Activated naive CD4-positive, alpha-beta T cell treated with anti-CD3 and anti-CD28 coated beads, Interleukin-2, amount 50 U/mL, for 16 hours (primary cell): ENCODE data around the gene POLR2H.

Experiments
- DNase-seq: peaks from one replicate; pipeline ENCODE4 v3.0.0-alpha.2; 2020

POLR2H gene

DNA sequence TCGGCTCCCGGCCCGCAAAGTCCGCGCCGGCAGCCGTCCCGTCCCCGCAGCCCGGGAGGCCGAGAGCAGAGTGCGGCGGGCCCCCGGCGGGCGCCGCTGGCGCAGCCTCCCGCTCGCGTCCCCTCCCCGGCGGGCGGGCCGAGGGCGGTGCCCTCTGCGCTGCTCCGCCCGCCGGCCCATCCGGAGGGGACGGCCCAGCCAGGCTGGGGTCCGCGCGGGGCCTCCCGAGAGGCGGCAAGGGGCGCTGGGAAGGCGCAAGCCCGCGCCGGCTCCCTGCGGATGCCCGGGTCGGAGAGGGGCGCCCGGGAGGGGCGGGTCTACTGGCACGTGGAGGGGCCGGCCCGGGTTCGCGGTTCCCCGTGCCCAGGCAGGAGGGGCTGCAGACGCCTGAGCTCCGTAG is at the start of gene POLR2H, which contains the start of gene CLCN2:
TSS of gene POLR2H (plus strand) at position 179 of the 400 bp plus-strand sequence. CDS start 1,783 bp downstream, outside the sequence.
TSS of gene CLCN2 (minus strand) at position 74 of the 400 bp plus-strand sequence. CDS start 126 bp downstream, outside the sequence.
- peak; percentile 58 for DNase-seq

DNA sequence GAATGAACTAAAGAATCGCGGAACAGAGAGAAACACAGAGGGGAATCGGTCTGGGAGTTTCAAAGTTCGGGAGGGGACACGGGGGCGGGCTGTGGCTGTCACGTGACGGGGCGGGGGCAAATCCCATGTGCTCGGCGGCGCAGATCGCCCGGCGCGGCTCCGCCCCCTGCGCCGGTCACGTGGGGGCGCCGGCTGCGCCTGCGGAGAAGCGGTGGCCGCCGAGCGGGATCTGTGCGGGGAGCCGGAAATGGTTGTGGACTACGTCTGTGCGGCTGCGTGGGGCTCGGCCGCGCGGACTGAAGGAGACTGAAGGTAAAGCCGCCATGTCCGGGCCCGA is 47.2 kb upstream of the POLR2H start, which contains the start of gene EIF4G1:
TSS of gene EIF4G1 (plus strand) at position 244 of the 337 bp plus-strand sequence. CDS start 1,191 bp downstream, outside the sequence.
- peak; percentile 93 for DNase-seq

DNA sequence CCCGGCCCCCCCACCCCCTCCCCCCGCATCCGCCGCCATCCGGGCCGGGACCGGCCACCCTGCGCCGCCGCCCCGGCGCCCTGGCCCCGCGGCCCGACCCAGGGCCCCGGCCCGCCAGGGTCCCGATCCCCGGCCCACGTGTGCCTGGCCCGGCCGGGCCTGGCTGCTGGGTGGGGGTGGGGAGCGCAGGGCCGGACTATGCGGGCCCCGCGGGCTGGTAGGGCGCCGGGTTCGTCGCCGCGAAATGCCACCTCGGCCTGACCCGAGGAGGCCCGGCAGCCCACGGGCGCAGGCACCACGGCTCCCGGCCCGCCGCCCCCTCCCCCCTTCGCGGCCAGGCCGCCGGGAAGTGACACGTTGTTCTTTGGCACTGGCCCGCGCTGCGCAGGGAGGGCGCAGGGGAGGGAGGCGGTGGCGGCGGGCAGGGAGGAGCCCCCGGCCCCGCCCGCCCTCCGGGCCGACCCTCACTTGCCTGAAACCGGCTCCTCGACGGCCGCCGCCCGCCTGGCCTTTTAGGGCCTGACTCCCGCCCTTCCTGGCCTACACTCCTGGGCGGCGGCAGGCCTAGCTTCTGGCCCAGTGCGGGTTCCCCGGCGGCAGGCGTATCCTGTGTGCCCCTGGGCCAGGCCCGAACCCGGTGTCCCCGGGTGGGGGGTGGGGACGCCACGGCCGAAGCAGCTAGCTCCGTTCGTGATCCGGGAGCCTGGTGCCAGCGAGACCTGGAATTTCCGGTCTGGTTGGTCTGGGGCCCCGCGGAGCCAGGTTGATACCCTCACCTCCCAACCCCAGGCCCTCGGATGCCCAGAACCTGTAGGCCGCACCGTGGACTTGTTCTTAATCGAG is 46.6 kb upstream of the POLR2H start:
- DNase-seq = peak; percentile 72

DNA sequence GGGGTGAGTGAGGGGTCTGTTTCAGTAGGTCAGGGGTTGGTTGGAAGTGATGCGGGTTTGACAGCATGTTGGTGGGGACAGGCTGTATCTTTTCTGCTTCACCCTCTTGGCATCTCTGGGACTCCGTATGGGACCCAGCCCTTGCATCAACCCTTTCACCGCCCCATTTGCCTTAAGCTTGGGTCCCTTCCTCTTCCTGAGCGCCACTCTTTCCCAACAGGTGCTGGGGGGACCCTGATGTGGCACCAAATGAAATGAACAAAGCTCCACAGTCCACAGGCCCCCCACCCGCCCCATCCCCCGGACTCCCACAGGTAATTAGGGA is 46.0 kb upstream of the POLR2H start:
- DNase-seq = no peak

DNA sequence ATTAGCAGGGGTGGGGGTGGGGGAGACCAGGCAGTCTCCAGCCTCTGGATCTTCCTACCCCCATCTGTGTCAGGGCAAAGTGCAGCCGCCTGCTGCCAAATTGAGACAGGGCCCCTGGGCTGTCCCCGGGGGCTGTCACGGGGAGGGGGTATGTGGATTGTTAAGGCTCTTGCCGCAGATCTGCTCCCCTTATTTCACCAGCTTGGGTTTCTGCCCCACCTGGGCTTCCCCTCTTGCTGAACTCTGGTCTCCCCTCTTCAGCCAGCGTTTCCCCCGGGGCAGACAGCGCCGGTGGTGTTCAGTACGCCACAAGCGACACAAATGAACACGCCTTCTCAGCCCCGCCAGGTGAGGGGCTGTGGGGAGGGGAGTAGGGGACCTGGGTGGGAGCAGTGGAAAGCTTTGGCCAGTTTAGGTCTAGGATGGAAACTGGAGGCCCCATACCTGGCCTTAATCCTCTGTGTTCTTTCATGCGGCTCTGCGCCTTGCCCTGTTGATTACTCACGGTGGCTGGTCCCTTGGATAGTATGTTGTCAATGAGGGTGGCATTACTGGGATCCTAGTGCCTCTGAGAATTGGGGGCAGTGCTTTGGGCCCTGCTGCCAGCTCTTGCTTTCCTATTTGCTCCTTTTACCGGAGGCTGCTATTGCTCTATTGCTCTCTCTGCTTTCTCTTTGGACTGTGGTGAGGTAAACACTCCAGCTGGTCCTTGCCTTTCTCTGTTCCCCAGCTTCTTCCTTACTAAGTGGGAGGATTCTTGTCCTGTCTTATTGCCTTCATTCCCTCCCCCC is 45.4 kb upstream of the POLR2H start:
- DNase-seq = no peak

DNA sequence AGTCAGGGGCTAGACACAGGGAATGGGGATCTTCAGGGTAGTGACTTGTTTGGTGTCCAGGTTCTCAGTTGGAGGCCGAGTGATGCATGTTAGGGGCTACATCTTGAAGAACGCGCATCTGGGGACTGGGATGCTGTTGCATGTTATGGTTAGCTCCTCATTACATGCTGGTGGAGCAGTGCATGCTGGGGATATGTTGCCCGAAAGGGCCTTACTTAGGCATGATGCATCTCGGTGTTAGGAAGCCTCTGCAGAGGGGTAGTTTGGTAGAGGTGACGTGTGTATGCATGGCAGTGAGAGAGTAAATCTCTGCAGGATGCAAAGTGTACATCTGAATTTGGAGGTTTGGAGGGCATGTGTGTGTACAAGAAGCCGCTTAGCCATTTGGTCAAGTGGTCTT is 44.7 kb upstream of the POLR2H start:
- DNase-seq = no peak

DNA sequence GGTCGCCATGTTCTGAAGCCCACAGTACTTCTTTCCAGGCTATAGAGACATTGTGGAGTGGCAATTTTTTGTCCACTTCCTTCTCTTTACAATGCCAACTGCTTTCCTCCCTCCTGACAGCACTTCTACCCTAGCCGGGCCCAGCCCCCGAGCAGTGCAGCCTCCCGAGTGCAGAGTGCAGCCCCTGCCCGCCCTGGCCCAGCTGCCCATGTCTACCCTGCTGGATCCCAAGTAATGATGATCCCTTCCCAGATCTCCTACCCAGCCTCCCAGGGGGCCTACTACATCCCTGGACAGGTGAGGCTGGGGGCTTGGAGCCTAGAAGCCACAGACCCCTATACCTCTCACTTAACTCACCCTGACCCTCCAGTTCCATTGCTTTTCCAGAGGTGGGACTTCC is 44.3 kb upstream of the POLR2H start:
- no peak for DNase-seq

DNA sequence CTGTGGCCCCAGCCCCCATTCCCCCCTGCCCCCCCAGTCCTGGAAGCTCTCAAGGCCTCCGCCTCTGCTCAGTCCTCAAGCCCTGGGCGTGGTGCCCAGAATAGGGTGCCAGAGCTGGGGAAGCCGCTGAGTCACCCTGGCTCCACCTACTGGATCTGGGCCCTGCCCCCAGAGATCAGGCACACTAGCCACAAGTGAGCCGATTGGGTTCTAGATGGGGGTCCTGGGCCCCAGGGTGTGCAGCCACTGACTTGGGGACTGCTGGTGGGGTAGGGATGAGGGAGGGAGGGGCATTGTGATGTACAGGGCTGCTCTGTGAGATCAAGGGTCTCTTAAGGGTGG is 41.4 kb upstream of the POLR2H start:
- peak; percentile 61 for DNase-seq

DNA sequence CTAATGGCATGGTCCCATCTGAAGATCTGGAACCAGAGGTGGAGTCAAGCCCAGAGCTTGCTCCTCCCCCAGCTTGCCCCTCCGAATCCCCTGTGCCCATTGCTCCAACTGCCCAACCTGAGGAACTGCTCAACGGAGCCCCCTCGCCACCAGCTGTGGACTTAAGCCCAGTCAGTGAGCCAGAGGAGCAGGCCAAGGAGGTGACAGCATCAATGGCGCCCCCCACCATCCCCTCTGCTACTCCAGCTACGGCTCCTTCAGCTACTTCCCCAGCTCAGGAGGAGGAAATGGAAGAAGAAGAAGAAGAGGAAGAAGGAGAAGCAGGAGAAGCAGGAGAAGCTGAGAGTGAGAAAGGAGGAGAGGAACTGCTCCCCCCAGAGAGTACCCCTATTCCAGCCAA is 39.8 kb upstream of the POLR2H start:
- no peak for DNase-seq

DNA sequence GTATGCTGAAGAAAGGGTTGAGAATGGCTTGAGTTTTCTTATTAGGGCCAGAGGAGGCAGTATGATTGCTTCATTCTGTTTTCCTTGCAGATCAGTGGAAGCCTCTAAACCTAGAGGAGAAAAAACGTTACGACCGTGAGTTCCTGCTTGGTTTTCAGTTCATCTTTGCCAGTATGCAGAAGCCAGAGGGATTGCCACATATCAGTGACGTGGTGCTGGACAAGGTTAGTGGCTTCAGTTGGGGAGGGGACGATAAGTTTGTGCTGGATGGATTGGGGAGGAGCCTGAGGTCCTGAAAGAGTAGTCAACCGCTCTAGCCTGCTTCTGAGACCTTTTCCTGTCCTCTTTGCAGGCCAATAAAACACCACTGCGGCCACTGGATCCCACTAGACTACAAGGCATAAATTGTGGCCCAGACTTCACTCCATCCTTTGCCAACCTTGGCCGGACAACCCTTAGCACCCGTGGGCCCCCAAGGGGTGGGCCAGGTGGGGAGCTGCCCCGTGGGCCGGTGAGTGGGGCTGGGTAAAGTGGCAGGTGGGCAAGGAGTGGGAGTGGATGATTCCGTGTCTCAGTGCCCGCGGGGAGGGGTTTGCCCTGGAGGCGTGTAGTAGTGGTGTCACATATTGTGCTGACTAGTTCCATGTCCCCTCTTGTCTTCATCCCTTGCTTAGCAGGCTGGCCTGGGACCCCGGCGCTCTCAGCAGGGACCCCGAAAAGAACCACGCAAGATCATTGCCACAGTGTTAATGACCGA is 38.6 kb upstream of the POLR2H start:
- DNase-seq = no peak

DNA sequence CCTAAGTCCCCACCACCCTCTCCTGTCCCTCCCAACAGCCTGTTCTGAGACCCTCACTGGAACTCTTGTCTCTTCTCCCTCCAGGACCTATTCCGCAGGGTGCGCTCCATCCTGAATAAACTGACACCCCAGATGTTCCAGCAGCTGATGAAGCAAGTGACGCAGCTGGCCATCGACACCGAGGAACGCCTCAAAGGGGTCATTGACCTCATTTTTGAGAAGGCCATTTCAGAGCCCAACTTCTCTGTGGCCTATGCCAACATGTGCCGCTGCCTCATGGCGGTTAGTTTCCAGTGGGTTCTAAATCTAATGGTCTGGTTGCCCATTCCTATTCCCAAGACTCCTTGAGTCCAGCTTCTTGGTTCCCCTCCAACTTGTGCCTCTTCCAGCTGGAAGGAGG is 37.8 kb upstream of the POLR2H start:
- DNase-seq = no peak

DNA sequence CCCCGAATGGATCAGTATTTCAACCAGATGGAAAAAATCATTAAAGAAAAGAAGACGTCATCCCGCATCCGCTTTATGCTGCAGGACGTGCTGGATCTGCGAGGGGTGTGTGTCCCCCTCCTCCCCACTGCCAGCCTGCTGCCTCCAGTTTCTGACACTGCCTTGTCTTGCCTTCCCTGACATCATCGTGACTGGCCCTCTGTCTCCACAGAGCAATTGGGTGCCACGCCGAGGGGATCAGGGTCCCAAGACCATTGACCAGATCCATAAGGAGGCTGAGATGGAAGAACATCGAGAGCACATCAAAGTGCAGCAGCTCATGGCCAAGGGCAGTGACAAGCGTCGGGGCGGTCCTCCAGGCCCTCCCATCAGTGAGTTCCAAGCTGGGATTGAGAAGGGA is 36.2 kb upstream of the POLR2H start:
- no peak for DNase-seq

DNA sequence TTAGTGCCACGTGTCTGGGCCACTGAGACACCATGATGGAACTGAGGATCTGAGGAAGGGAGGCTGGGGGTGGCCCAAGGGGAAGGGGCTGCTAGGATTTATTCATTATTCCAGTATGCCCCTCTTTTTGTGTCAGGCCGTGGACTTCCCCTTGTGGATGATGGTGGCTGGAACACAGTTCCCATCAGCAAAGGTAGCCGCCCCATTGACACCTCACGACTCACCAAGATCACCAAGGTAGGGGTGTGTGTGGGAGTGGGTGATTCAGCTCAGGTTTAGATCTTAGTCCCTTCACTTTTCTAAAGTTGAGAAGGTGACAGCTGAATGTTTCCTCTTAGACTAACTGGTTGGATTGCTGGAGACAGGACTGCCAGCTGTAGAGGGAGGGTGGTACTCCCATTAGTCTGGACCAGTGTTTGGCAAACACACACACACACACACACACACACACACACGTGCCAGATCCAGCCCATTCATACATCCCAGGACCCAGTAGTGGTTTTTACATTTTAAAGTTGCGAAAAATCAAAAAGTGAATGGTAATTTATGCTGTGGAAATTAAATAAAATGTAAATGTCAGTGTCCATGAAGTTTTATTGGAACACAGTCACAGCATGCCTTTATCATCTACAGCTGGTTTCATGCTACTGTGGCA is 35.7 kb upstream of the POLR2H start:
- DNase-seq = peak; percentile 66

DNA sequence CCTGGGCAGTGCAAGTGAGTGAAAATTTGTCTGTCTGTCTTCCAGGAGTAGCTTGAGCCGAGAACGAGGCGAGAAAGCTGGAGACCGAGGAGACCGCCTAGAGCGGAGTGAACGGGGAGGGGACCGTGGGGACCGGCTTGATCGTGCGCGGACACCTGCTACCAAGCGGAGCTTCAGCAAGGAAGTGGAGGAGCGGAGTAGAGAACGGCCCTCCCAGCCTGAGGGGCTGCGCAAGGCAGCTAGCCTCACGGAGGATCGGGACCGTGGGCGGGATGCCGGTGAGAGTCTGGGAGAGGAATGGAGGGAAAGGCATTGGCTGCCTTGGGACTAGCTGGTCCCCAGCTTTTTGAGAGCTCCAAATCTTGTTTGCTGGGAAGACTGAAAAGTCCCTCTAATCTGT is 34.3 kb upstream of the POLR2H start:
- DNase-seq = no peak

DNA sequence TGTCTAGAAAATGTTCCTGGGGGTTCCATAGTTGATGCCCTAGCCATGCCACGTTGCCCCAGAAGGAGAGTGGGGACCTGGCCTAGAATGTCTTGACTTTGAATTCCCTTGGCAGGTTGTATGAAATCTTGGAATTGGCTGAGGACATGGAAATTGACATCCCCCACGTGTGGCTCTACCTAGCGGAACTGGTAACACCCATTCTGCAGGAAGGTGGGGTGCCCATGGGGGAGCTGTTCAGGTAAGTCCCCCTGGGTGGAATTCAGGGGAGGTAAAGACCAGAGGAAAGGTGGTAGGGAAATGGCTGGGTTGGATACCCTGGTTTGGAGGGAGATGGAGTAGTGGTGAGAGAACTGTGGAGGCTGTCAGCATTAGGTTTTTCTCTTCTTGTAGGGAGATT is 33.0 kb upstream of the POLR2H start:
- no peak for DNase-seq

DNA sequence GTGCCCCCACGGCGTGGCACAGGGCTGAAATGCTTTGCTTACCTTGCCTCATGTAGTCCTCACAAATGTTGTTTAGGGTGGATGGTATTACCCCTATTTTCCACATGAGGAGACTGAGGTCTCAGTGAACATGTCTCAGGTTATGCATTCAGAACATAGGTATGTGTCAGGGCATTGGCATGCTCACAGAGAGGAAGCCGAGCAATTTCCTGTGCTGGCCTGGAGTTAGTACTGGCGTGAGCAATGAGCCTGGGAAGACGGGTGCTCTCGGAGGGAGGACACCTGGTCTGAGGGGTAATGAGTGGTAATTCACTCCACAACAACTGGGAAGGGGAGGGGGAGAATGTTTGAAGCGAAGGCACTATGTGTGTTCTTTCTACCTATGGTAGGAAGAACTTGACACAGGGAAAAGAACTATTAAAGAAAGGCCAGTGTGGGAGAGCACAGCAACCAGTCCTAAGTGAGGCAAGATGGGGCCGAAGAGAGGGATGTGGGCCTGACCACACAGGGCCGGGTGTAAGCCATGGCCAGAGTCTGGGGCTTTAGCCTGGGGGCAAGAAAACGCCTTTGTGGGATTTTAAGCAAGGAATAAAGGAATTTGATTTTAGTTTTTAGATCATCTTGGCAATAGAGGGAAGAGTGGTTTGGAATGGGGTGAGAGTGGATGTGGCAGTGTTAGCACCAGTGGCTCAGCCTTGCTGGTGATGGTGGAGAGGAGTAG is 29.0 kb upstream of the POLR2H start:
- DNase-seq = no peak

DNA sequence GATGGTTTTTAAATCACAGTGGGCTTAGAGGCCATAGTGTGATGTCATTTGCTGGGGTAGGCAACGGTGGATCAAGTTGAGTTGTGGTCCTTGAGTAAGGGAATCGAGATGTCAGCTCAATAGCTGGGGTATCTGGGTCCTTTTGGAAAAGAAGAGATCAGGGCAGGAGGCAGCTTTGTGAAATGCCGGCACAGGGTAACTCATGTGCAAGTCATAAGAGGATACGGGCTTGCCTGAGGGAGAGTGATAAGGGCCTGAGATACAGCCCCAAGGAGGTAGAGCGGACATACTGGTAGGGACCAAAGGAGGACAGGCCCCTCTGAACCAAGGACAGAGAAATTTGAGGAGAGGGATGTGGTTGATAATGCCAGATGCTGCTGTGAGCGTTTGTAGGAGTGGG is 28.3 kb upstream of the POLR2H start:
- no peak for DNase-seq

DNA sequence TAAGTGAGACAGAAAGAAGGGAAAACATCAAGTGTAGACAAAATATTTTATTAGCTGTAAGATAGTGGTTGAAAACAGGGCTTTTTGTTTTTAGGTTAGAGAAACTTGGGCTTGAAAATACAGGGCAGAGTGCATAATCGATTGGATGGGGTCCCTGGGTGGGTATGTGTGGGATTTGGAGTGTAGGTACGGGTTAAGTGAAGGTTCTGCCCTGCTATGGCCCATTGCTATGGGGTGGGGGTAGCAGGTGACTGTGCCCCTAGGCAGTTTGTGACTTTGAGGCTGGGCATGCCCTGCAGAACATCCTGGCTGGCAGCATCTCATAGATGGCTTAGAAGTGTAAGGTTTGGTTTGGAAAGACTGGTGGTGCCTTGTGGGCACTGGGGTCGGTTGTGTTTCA is 27.8 kb upstream of the POLR2H start:
- no peak for DNase-seq

DNA sequence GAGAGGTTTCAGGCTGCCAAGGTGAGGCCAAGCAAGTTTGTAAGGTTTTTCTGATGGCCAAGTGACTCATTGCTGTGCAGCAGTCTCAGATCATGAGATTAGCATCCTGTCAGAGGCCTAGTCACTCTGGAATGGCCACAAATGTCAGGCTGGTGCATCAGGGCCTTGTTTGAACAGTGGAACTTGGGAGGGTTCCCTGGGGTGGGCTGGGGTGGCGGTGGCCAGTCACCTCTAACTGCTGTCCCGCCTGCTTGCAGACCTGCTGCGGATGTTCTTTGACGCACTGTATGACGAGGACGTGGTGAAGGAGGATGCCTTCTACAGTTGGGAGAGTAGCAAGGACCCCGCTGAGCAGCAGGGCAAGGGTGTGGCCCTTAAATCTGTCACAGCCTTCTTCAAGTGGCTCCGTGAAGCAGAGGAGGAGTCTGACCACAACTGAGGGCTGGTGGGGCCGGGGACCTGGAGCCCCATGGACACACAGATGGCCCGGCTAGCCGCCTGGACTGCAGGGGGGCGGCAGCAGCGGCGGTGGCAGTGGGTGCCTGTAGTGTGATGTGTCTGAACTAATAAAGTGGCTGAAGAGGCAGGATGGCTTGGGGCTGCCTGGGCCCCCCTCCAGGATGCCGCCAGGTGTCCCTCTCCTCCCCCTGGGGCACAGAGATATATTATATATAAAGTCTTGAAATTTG is 26.9 kb upstream of the POLR2H start:
- peak; percentile 42 for DNase-seq

DNA sequence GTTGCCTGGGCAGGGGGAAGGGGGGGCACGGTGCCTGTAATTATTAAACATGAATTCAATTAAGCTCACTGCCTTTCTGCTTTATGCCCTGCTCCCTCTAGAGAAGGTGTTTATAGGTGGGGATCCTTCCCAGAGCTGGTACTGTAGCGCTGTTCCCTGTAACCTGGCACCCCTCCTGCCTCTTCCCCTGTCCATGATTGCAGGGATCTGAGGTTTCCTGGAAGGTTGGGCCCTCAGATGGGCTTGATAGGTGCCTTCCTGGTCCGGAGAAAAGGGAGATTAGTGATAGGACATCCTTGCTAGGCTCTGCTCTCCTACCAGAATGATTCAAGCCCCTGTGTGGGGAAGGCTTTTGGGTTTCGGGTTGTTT is 26.2 kb upstream of the POLR2H start:
- no peak for DNase-seq

DNA sequence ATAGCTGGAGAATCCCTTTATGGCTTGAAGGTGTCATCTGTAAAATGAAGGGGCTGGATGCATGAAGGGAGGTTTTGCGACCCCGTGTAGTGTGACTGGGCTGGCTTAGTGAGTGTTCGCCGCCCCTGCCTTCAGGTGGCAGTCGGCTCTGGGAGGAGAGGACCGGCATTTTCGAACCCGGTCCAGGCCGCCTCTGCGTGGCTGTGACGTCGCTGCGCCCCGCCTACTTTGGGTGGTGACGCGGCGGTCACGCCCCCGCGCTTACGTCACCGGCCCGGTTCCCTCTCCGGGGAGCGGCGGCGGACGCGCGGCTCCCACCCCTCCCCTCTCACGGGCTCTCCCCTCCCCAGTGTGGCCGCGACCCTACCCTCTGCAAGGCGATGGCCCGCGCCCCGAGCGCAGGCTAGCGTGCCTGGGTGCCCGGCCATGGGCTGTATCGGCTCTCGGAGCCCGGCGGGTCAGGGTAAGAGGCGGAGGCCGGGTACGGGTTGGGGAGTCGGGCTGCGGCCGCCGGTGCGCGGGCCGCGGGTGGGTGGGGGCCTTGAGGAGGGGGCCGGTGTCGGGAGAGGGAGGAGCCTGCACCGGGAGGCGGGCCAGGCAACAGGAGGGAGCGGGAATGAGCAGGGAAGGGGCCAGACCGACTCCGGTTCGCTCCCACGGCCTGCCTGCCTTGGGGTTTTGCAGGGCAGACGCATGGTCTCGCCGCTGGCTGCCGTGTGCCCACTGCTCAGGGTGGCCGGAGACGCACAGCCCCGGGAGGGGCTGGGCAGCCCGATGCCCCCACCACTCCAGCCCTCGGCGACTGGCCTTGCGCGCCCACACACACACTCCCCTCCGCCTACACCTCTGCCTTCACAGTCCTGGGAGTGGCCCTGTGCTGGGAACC is 25.6 kb upstream of the POLR2H start:
- peak; percentile 88 for DNase-seq
